Superior temporal gyrus (tissue), 1 donor: Measurements from ENCODE around the gene RIN1.

Source experiments
- DNase-seq: peaks from one replicate; pipeline ENCODE4 v3.0.0-alpha.2; 2016; ENCODE audit errors: extremely low spot score

The RIN1 gene

DNA sequence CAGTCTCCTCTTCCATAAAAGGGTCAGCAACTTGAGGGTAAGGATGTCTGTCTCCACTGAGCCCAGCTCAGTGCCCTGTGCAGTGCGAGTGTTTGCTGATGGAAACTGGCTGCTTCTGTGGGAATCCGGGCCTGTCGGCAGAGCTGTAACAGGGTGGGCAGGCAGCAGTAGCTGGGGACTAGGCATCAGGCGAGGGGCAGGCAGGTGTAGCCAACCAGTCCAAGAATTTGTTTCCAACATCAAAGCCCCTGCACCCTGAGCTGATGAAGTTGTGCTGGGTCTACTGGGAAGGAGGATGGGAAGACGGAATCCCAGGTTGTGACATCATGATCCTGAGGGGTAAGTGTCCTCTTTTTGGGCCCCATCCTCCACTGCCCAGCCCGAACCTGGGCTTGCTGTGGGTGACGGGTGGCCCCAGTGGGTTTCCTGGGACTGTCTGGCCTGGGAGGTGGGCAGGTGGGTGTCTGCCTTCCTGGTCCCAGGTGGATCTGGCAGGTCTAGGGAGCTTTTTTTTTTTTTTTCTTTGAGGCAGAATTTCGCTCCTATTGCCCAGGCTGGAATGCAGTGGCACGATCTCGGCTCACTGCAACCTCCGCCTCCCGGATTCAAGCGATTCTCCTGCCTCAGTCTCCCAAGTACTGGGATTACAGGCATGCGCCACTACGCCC is 24.3 kb upstream of the RIN1 start:
- no peak for DNase-seq

- DNase-seq: no peak
Measured at GRCh38 chr11:66359662-66360087, 23.4 kb upstream of the RIN1 start.

GRCh38 chr11:66350560-66351235 is 14.5 kb upstream of the RIN1 start:
- peak; percentile 27 for DNase-seq

- no peak for DNase-seq
Measured at GRCh38 chr11:66349084-66349386, 12.8 kb upstream of the RIN1 start.

- DNase-seq: peak; percentile 96
Measured at GRCh38 chr11:66347425-66348276, 11.4 kb upstream of the RIN1 start, which contains the start of gene B4GAT1. TSS of gene B4GAT1 (minus strand) at chr11:66347629. CDS start at chr11:66347545, 84 bp downstream.

- no peak for DNase-seq
Measured at GRCh38 chr11:66346476-66347424, 10.5 kb upstream of the RIN1 start.

- DNase-seq: no peak
Measured at GRCh38 chr11:66345316-66345649, 9.0 kb upstream of the RIN1 start.

DNA sequence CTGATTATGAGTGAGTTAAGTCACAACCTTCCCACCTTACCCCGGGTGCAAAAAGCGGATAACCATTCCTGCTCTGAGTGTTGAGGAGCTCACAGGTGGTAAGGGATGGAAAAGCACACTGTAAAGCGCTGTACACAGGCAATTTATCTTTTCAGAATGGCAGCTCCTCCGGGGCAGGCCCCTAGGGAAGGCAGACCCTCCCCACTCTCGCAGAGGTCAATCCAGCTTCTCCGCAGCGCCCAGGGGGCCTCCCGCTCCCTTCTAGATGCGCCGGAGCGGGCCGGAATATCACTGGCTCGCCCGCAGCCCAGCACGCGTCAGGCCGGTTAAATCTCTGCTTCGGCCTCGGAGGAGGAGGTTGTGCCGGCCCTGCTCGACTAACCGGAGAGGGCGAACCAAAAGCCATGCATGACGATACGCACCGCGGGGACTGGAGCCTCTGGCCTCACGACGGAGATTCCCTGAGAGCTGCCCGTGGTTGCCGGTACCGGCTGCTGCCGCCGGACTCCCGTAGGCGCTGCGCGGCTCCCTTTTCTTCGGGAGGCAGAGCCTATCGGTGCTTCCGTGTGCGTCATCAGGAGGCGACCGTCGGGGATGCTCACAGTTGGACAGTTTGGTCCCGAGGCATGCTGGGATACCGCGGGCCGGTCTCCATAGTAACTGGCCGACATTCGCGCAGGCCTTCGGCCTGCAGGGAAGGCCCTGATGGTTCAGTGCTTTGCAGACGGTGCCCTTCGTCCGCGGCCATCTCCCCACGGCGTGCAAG is 8.5 kb upstream of the RIN1 start, which contains the start of gene BRMS1:
BRMS1 (minus strand) TSS at position 555 of the 766 bp plus-strand sequence. CDS start 2,870 bp downstream, outside the sequence.
- peak; percentile 98 for DNase-seq

- DNase-seq: no peak
Measured at GRCh38 chr11:66343176-66343575, 6.9 kb upstream of the RIN1 start.

GRCh38 chr11:66341502-66342126 is 5.4 kb upstream of the RIN1 start:
- no peak for DNase-seq

DNA sequence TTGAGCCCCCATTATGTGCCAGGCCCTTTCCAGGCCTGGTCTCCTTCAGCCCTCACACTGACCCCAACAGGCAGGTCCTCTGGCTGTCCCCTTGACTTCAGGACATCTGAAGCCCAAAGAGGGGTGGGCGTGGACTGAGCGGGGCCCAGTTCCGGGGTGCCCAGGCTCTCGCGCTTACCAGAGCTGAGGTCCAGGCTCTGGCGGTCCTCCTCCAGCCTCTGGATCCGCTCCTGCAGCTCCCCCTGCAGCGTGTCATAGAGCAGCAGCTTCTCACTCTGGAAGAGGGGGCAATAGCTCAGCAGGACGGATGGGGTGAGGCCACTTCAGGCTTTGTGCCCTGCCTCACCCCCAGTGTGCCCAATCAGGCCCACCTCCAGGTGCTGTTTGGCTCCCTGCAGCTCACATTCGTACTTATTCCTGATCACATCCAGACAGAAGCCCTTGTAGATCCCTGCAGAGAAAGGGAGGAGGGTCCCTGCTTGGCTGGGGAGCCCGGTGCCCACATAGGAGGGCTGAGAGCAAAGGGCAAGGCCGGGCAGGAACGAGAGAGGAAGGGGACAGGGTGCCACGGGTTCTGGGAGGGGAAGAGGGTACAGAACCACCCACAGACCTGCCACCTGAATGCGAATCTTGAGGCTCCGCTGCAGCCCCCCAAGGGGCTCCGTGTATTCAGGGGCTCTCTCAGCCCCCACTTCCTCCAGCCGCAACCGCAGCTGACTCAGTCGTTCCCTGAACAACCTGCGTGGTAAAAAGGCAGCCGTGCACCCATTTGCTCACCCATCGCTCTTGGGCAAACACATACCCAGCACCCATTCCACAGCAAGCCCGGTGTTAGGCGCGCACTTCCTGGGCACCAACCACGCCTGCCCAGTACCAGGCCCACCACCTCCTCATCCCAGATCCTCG is 4.6 kb upstream of the RIN1 start:
- DNase-seq: no peak

GRCh38 chr11:66339686-66340483 is 3.7 kb upstream of the RIN1 start:
- no peak for DNase-seq

GRCh38 chr11:66339162-66339675 is 3.0 kb upstream of the RIN1 start:
- no peak for DNase-seq

DNA sequence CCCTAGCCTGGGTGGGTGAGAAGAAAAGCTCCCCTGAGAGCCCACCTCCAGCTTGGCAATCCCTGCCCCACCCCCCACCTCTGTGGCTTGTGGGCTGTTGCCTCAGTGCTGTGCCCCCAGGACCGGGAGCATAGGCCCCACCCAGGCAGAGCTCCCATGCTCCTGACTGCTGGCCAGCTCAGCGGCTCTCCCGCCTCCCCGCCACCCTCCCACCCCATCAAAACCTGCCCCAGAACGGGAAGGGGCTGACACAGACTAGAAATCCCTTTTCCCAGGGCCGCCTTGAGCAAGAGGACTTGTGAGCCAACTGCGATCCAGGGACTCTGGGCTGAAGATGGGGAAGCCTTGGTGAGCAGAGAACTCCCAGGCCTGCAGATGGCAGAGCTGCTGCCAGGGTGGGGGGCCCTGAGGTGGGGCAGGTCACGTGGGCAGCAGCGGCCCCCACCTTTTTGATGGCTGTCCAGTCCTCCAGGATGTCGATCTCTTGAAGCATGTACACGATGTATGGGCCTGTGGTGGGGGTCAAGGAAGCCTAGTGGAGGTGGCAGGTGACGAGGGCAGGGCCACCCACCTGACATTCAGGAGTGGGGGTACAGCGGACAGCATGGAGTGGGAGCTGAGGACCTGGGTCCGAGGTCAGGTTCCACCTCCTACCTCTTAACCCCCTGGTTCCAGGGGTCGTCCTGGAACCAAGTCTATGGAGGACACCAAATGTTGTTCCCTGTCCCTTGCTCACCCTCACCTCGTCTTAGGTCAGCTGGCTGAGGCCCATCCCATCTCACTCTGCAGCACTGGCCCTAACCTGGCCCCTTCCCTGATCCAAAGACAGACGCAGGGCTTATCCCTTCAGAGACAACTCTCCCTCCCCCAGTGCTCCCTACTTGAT is 2.3 kb upstream of the RIN1 start:
- no peak for DNase-seq

- no peak for DNase-seq
Measured at GRCh38 chr11:66337103-66337899, 1.1 kb upstream of the RIN1 start.

GRCh38 chr11:66335531-66336233 is 552 bp downstream of the RIN1 start:
- no peak for DNase-seq
